HUDEP-2 (cell line): ENCODE results near the gene CAV1.
"Not testable (repeated sequence)": the region's sequence is repeated elsewhere in the genome, so short reads cannot be mapped to it uniquely, and the experiment has no call there.

Experiments
- DNase-seq, 76 experiments: peaks; one replicate each; lab custom pipeline; 2025; ENCODE audit not compliant: unreplicated experiment in 76 of 76; lab: John Stamatoyannopoulos, UW

Gene CAV1

DNA sequence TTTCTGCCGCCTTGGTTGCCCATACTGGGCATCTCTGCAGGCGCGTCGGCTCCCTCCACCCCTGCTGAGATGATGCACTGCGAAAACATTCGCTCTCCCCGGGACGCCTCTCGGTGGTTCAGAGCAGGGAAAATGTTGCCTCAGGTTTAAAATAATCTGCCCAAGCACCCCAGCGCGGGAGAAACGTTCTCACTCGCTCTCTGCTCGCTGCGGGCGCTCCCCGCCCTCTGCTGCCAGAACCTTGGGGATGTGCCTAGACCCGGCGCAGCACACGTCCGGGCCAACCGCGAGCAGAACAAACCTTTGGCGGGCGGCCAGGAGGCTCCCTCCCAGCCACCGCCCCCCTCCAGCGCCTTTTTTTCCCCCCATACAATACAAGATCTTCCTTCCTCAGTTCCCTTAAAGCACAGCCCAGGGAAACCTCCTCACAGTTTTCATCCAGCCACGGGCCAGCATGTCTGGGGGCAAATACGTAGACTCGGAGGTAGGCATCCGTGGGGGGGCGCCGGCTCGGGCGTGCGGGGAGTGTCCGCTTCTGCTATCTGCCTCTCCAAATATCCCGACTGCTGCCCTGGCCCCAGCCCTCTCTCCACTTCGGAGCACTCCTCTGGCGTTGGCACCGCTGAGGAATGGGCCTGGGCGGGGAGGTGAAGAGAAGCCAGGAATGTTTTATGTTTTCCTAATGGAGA, at the start of gene CAV1:
Gene CAV1 (plus strand): TSS at position 428 of the 689 bp plus-strand sequence. CDS start 27 bp downstream, at position 455.
- DNase-seq = peak in 55 of 76 experiments; percentile 3 to 67 (median 31)

- no peak for DNase-seq
These were observed 47.2 kb upstream of the CAV1 start for GRCh38 chr7:116477625-116478024.

DNA sequence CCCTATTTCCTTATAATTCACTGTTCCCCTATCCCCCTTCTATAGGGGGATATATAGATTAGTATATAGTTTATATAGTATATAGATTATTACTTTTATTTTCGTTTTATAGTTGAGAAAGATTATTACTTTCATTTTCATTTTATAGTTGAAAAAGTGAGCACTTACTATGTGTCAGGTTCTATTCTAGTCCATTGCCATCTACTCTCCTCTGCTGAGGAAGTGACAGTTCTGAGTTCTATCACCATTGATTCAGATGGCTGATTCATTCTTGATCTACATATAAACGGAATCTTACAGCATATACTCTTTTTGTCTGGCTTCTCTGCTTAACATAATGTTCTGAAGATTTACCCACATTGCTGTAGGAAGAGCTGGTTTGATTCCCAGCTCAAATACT, 46.0 kb upstream of the CAV1 start:
- DNase-seq = no peak

DNA sequence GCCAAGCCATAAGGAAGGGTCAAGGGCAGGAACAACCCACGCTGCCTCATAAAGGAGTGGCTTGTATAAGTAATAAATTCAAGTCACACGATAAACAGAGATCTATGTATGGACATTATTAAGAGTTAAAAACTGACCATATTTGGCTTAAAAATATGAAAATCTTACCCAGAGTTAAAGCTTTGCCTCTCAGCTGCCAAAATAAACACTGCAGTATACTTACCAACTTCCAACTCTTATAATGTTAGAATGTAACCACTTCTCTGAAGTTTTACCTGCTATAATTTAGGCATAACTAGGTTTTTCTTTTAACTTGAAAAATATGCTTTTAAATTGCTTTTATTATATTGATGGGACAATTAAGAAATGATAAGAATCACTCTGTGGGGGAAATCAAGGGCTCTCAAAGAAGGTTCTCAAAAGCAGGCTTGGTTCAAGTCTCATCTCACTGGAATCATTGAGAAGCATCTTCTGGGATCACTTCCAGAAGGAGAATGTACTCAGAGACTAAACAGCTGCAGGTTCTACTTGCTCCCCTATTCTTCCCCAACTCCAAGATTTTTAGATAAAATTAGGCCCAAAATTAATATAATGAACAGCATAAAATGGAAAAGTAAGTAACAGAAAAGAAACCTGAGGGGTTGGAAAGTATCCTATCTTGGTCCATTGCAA, 41.4 kb upstream of the CAV1 start:
- no peak for DNase-seq

DNA sequence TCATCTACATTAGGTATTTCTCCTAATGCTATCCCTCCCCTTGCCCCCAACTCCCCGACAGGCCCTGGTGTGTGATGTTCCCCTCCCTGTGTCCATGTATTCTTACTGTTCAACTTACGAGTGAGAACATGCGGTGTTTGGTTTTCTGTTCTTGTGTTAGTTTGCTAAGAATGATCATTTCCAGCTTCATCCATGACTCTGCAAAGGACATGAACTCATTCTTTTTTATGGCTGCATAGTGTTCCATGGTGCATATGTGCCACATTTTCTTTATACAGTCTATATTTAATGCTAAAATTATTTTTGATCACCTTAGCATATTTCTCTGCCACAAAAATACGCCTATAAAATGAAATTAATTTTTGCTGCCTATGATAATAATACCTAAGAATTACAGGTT, 40.4 kb upstream of the CAV1 start:
- not testable (repeated sequence) for DNase-seq

GRCh38 chr7:116487907-116488521, 36.8 kb upstream of the CAV1 start:
- DNase-seq = no peak

DNA sequence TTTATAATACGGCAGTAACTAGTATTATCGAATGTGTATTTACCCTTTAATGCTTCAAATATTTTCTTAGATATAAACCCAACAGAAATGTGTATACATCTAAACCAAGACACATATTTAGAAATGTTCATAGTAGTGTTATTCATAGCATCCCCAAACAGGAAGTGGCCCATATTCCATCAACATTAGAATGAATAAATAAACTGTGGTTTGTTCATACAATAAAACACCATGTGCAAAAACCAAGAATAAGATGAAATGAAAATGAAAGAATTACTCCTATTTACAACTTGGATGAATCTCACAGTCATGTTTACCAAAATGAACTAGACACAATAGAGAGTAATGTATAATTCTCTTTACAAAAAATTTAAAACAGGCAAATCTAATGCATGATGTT, 34.5 kb upstream of the CAV1 start:
- no peak for DNase-seq

GRCh38 chr7:116491887-116492653, 32.8 kb upstream of the CAV1 start:
- DNase-seq = no peak

DNA sequence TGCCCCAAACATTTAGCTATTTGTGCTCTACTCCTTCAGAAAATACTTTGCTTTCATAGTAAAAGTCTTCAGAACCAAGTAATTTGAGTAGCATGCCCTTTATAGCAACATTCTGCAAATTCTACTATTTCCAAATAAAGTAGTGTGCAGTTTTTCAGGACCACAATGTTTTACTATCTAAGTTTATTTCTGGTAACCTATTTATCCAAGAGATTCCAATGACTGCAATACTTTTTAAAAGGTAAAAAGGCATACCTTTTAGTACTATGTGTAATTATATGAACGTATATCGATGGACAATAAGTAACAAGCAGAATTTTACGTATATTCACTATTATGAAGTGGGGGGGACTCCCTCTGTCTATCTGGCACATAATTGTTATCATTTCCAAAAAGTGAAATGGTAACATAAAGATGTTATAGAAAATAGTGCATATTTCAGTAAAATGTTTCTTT, 32.2 kb upstream of the CAV1 start:
- no peak for DNase-seq

DNA sequence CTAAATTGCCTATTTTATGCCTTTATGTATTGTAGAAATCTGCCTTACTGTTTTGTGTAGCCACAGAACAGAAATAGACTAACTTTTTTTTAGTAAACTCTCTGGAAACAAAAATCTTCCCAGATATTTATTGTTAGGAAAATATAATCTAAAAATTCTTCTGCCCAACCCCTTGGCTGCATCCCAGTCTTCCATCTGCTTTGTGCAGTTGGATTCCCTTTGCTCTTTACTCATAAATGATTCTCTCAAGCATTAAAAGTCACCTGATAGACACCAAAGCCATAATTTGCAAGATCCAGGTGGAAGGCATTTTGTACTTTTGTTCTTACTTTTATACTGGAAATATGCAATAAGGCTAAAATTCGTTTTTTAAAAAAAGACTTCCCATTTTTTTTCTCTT, 31.4 kb upstream of the CAV1 start:
- no peak for DNase-seq

DNA sequence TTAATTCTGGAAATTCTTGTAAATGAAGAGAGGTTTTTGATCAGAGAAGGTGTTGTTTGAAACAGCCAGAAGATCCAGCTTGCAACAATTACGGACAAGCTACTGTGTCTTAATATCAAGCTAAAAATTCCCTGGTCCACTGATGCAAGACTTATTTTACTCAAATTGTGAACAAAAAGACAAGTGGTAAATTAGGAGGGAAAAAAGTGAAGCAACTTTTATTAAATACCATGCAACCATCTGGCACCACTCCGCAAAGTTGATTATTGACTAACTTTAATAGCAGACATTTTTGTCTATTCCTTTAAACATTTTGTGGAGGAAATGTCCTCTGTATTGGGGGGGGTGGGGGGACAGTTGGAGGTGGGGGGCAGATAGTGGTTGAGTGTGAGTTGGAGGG, 30.4 kb upstream of the CAV1 start:
- DNase-seq = no peak

GRCh38 chr7:116495736-116496135, 29.1 kb upstream of the CAV1 start:
- DNase-seq = no peak

- no peak for DNase-seq
These were observed 28.2 kb upstream of the CAV1 start for GRCh38 chr7:116496653-116497052.

GRCh38 chr7:116497708-116498107, 27.1 kb upstream of the CAV1 start:
- DNase-seq = no peak

DNA sequence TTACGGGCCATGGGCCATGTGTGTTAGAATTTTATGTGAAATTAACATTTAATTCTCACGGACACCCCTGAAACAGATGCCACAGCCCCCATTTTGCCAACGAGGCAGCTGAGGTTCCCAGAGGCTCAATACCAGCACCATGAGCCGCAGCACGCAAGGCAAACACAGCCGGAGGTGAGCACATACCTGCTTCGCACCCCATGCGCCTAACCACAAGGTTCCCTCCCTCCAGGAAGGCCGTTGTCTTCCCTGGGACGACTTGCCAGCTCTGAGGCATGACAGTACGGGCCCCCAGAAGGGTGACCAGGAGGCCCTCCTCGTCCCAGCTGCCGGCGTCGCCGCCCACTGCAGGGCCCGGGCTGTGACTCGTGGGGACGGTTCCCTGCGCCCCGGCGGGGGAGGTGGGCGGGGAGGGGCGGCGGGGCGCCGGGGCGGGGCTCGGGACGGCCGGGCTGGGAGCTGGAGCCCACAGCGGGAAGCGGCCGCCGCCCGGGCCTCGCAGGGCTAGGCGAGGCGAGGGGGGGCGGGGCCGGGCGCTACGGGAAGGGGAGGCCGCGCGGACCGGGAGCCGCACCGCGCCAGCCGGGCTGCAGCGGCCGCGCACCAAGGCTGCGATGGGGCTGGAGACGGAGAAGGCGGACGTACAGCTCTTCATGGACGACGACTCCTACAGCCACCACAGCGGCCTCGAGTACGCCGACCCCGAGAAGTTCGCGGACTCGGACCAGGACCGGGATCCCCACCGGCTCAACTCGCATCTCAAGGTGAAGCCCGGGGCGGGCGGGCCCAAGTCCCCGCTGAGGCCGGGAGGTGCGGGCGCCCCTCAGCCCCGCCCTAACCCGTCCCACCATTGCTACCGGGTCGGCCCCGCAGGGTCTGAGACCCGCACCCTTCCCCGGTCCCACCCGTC, 25.4 kb upstream of the CAV1 start, which contains the start of gene CAV2:
Gene CAV2 (plus strand): TSS at position 571 of the 910 bp plus-strand sequence. CDS start 44 bp downstream, at position 615.
- peak in 22 of 76 experiments; percentile 3 to 37 (median 20) for DNase-seq

DNA sequence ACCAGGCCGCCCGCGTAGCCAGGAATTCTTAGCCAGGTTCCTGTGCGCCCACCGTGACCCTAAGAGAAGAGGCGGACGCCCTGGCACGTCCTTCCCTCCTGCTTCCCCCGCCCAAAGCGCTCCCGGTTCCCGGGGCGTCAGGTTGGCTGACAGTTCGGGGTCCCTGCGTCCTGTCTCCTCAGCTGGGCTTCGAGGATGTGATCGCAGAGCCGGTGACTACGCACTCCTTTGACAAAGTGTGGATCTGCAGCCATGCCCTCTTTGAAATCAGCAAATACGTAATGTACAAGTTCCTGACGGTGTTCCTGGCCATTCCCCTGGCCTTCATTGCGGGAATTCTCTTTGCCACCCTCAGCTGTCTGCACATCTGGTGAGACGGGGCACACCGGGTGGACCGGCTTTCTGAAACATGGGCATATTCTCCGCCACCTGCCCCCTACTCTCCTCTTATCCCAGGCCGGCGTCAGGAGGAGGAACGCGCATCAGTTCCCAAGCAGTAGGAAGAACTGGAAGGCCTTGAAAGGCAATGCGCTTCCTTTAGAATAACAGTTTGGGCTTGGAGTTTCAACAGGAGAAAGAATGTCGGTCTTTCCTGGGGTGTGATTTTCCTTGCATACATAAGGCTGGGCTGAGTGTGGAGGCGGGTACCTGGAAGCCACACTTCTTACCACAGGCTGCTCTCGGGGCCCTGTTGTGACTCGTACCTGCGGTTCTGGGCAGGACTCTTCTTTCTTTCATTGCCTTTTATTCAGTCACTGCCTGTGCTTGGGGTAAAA, 24.6 kb upstream of the CAV1 start:
- DNase-seq = peak in 15 of 76 experiments; percentile 3 to 22 (median 8)

- peak in 69 of 76 experiments; percentile 14 to 85 (median 53) for DNase-seq
These were observed 23.2 kb upstream of the CAV1 start for GRCh38 chr7:116501425-116502167.
